PC-3 (cell line): Measurements from ENCODE around the gene TICRR. TPM values are rescaled to one million over a fixed set of nuclear protein-coding genes. Genes with fewer than 3 reads are reported as not detected.

Source experiments
- ATAC-seq: fragments of 200-7000 bp; cut with Tn5 transposase; 2 replicates; pipeline ENCODE4 v1.9.1; 2020; ENCODE audit warnings: mild to moderate bottlenecking, moderate library complexity
- BruUV-seq: library from RNA; stranded (reverse); fragments of 400-500 nt; replicated peaks from 2 replicates; lab custom pipeline; 2021; lab: Mats Ljungman, UMichigan
- CTCF ChIA-PET: fragments of 300-600 bp; sonication (Branson Sonifier 250); formaldehyde crosslinking; loops from one replicate; lab custom pipeline; 2022; ENCODE audit warnings: antibody characterized with exemption; lab: Charles Lee
- POLR2A ChIA-PET: fragments of 300-600 bp; sonication (Branson Sonifier 250); formaldehyde crosslinking; loops from one replicate; lab custom pipeline; 2022; ENCODE audit warnings: antibody characterized with exemption; ENCODE audit not compliant: unreplicated experiment; lab: Charles Lee
- DNase-seq: peaks from one replicate; pipeline ENCODE4 v3.0.0-alpha.2; 2015
- H2AFZ ChIP-seq: fragments of 300-600 bp; sonication (generic); 2 replicates; pipeline ENCODE4 v1.6.0; 2016; ENCODE audit warnings: antibody characterized with exemption, low read length
- H3F3A ChIP-seq: fragments of 300-600 bp; sonication (generic); one replicate; pipeline ENCODE4 v1.6.0; 2017; ENCODE audit warnings: antibody characterized with exemption, low read length, control low read depth, mild to moderate bottlenecking; ENCODE audit not compliant: unreplicated experiment
- H3K27ac ChIP-seq: fragments of 300-600 bp; sonication (generic); 2 replicates; pipeline ENCODE4 v1.5.1; 2016; ENCODE audit warnings: mild to moderate bottlenecking, low read length
- H3K27me3 ChIP-seq: fragments of 300-600 bp; sonication (generic); 2 replicates; pipeline ENCODE4 v1.6.1; 2016; ENCODE audit warnings: low read length, mixed read lengths
- H3K36me3 ChIP-seq: fragments of 300-600 bp; sonication (generic); 2 replicates; pipeline ENCODE4 v1.6.1; 2016; ENCODE audit warnings: low read depth, mixed run types, low read length, mixed read lengths
- H3K4me1 ChIP-seq: fragments of 300-600 bp; sonication (generic); 2 replicates; pipeline ENCODE4 v1.5.1; 2016; ENCODE audit warnings: low read length; ENCODE audit not compliant: insufficient read depth
- H3K4me2 ChIP-seq: fragments of 300-600 bp; sonication (generic); 2 replicates; pipeline ENCODE4 v1.6.0; 2016; ENCODE audit warnings: low read length
- H3K4me3 ChIP-seq: fragments of 300-600 bp; sonication (generic); 2 replicates; pipeline ENCODE4 v1.5.1; 2016; ENCODE audit warnings: mild to moderate bottlenecking, low read length, mixed read lengths
- H3K79me2 ChIP-seq: fragments of 300-600 bp; sonication (generic); 2 replicates; pipeline ENCODE4 v1.6.1; 2017; ENCODE audit warnings: low read length, mixed read lengths
- H3K9ac ChIP-seq: fragments of 300-600 bp; sonication (generic); 2 replicates; pipeline ENCODE4 v1.6.0; 2016; ENCODE audit warnings: mild to moderate bottlenecking, low read length
- H3K9me2 ChIP-seq: fragments of 300-600 bp; sonication (generic); replicated peaks from 2 replicates; pipeline ENCODE4 v1.6.1; 2016; ENCODE audit warnings: mixed run types, low read length, mixed read lengths
- H3K9me3 ChIP-seq: fragments of 300-600 bp; sonication (generic); 2 replicates; pipeline ENCODE4 v1.6.1; 2016; ENCODE audit warnings: low read length, mixed read lengths
- H4K20me1 ChIP-seq: fragments of 300-600 bp; sonication (generic); 2 replicates; pipeline ENCODE4 v1.6.1; 2016; ENCODE audit warnings: low read length, mixed read lengths
- CTCF ChIP-seq: fragments of 300-600 bp; sonication (generic); conservative IDR thresholded peaks from 2 replicates; pipeline ENCODE4 v1.5.1; 2017; ENCODE audit warnings: antibody characterized with exemption, low read depth, mild to moderate bottlenecking, low read length
- EZH2 ChIP-seq: fragments of 300-600 bp; sonication (generic); IDR thresholded peaks from one replicate; pipeline ENCODE4 v1.6.1; 2017; ENCODE audit warnings: antibody characterized with exemption, mild to moderate bottlenecking, low read length; ENCODE audit not compliant: unreplicated experiment
- EZH2phosphoT487 ChIP-seq: fragments of 300-600 bp; sonication (generic); IDR thresholded peaks from 2 replicates; pipeline ENCODE4 v1.6.1; 2018; ENCODE audit warnings: mild to moderate bottlenecking, antibody characterized with exemption, low read length, borderline replicate concordance
- intact Hi-C: fragments of 100-400 bp; cut with micrococcal nuclease; formaldehyde crosslinking; loops from 2 replicates; pipeline ENCODE4 v1.9.0; 2023
- total RNA-seq: library from RNA; depleted of rRNA; stranded (reverse); fragments of >200 nt; gene quantifications from 2 replicates; pipeline ENCODE4 v1.2.3, GENCODE V29; 2014

The TICRR gene
- total RNA-seq, 1 experiment from 2014 or later, result 14.3 TPM

- Histone ChIP-seq H3K27ac (no peak overlapping the region), H2AFZ (no peak overlapping the region), H4K20me1 (no peaks in the 10 kb centered on the region), H3K9me3 (no peaks in the 10 kb centered on the region), H3K36me3 (peaks cover 25% of the 10 kb centered on the region), H3K9ac (no peak overlapping the region), H3K79me2 (peaks cover 36% of the 10 kb centered on the region), H3F3A (no peaks in the 10 kb centered on the region), H3K9me2 (no peaks in the 10 kb centered on the region), H3K4me2 (no peak overlapping the region), H3K4me3 (no peak overlapping the region), H3K27me3 (no peaks in the 10 kb centered on the region), H3K4me1 (peaks cover 10% of the 10 kb centered on the region; the same call in 1 of the 2 replicates)
- ChIA-PET POLR2A (no interaction called here), CTCF (no interaction called here)
- ATAC-seq, result no peak
- no peak for DNase-seq
- no TSS peak for BruUV-seq
- intact Hi-C loops, result no loop called here
- TF ChIP-seq EZH2 (no peak), CTCF (no peak), EZH2phosphoT487 (no peak)
These were observed 74.4 kb downstream of the TICRR start for GRCh38 chr15:89649716-89650115.

- H3K4me2 ChIP-seq, result no peak overlapping the region
- no peaks in the 10 kb centered on the region for H4K20me1 ChIP-seq
- no TSS peak for BruUV-seq
- no peaks in the 10 kb centered on the region for H3K9me2 ChIP-seq
- ChIA-PET POLR2A (no interaction called here), CTCF (no interaction called here)
- H3F3A ChIP-seq, result no peaks in the 10 kb centered on the region
- ATAC-seq, result no peak
- no peak overlapping the region for H3K9ac ChIP-seq
- H3K27ac ChIP-seq, result no peak overlapping the region
- no peaks in the 10 kb centered on the region for H3K9me3 ChIP-seq
- no peaks in the 10 kb centered on the region for H3K27me3 ChIP-seq
- intact Hi-C loops, result no loop called here
- peaks cover 5% of the 10 kb centered on the region; the same call in 1 of the 2 replicates for H3K36me3 ChIP-seq
- peaks cover 20% of the 10 kb centered on the region; the same call in 1 of the 2 replicates for H3K4me1 ChIP-seq
- TF ChIP-seq EZH2phosphoT487, result no peak
- no peak for TF ChIP-seq EZH2
- TF ChIP-seq CTCF, result no peak
- no peak overlapping the region for H3K4me3 ChIP-seq
- DNase-seq, result no peak
- no peak overlapping the region for H2AFZ ChIP-seq
- H3K79me2 ChIP-seq, result peaks cover 39% of the 10 kb centered on the region
These were observed 76.9 kb downstream of the TICRR start for GRCh38 chr15:89652131-89652530.

GRCh38 chr15:89652666-89653065 is 77.4 kb downstream of the TICRR start:
- intact Hi-C loops, result no loop called here
- Histone ChIP-seq H3K27me3 (no peaks in the 10 kb centered on the region), H3K9me3 (no peaks in the 10 kb centered on the region), H3K79me2 (peaks cover 39% of the 10 kb centered on the region), H3K36me3 (peaks cover 5% of the 10 kb centered on the region; the same call in 1 of the 2 replicates), H3K9me2 (no peaks in the 10 kb centered on the region), H2AFZ (no peak overlapping the region), H4K20me1 (no peaks in the 10 kb centered on the region), H3F3A (no peaks in the 10 kb centered on the region), H3K4me3 (no peak overlapping the region), H3K4me1 (peaks cover 20% of the 10 kb centered on the region; the same call in 1 of the 2 replicates), H3K27ac (no peak overlapping the region), H3K4me2 (no peak overlapping the region), H3K9ac (no peak overlapping the region)
- BruUV-seq, result no TSS peak
- ChIA-PET CTCF (no interaction called here), POLR2A (no interaction called here)
- no peak for ATAC-seq
- TF ChIP-seq CTCF (0 out of 2 replicates have a peak, but pooled peaks have one; percentile 19), EZH2phosphoT487 (no peak)
- DNase-seq, result no peak
